HepG2 (cell line): ENCODE measurements around the gene PPRC1. TPM values are rescaled to one million over a fixed set of nuclear protein-coding genes. Genes with fewer than 3 reads are reported as not detected.

Experiments
- ATAC-seq: fragments of 200-7000 bp; cut with Tn5 transposase; 3 replicates; pipeline ENCODE4 v1.9.1; 2020; ENCODE audit warnings: mild to moderate bottlenecking, moderate library complexity
- BruUV-seq: library from RNA; stranded (reverse); fragments of 400-500 nt; replicated peaks from 2 replicates; lab custom pipeline; 2021; lab: Mats Ljungman, UMichigan
- CTCF ChIA-PET: fragments of 300-600 bp; formaldehyde crosslinking; extraction: SDS; loops from one replicate; lab custom pipeline; 2021; ENCODE audit warnings: low total read pairs, inconsistent platforms, low intra/inter-chr PET ratio; lab: Yijun Ruan, JAX
- POLR2A ChIA-PET: fragments of 350-600 bp; sonication (Branson Sonifier 250); formaldehyde crosslinking; loops from one replicate; lab custom pipeline; 2020; ENCODE audit warnings: antibody characterized with exemption, inconsistent platforms; lab: Yijun Ruan, JAX
- DNase-seq: peaks from one replicate; pipeline ENCODE4 v3.0.0-alpha.2; 2015; ENCODE audit warnings: low spot score
- FAIRE-seq: peaks from 3 replicates; lab custom pipeline; 2011; peaks lifted over from hg19 to GRCh38; lab: Jason Lieb, UNC
- H2AFZ ChIP-seq: one replicate; pipeline ENCODE4 v1.6.1; 2011; ENCODE audit warnings: low read length, inconsistent platforms
- H3K27ac ChIP-seq: fragments of 300-600 bp; 3 replicates; pipeline ENCODE4 v1.8.0; 2011; ENCODE audit warnings: mixed run types, mild to moderate bottlenecking, mixed read lengths, low read length, inconsistent platforms; ENCODE audit not compliant: insufficient read depth; ENCODE audit errors: extremely low read length
- H3K27me3 ChIP-seq, 2 experiments: fragments of 200-600 bp in 1 of 2; 2 replicates in 1 of 2; 3 replicates in 1 of 2; pipeline versions ENCODE4 v1.6.0 to v1.8.0; 2011; ENCODE audit warnings: low read length in 2 of 2, mild to moderate bottlenecking in 2 of 2, moderate library complexity in 2 of 2, inconsistent platforms in 1 of 2; ENCODE audit not compliant: insufficient read depth in 2 of 2, control insufficient read depth in 1 of 2
- H3K36me3 ChIP-seq, 2 experiments: fragments of 200-600 bp in 1 of 2; replicated peaks in 1 of 2; 2 replicates in 1 of 2; 3 replicates in 1 of 2; pipeline versions ENCODE4 v1.5.1 to v1.8.0; 2011; ENCODE audit warnings: low read length in 2 of 2, inconsistent platforms in 1 of 2; ENCODE audit not compliant: insufficient read depth in 2 of 2, control insufficient read depth in 1 of 2
- H3K4me1 ChIP-seq: 2 replicates; pipeline ENCODE4 v1.5.1; 2012; ENCODE audit warnings: low read length, inconsistent platforms; ENCODE audit not compliant: insufficient read depth
- H3K4me2 ChIP-seq: 2 replicates; pipeline ENCODE4 v1.6.0; 2011; ENCODE audit warnings: low read depth, low read length, inconsistent platforms
- H3K4me3 ChIP-seq, 3 experiments: fragments of 200-600 bp in 1 of 3; sonication (generic), shearing (Covaris generic) in 1 of 3; replicated peaks in 1 of 3; 2 replicates each; pipeline ENCODE4 v1.5.1; 2011 to 2016; ENCODE audit warnings: low read length in 3 of 3, inconsistent platforms in 2 of 3, low read depth in 2 of 3, mild to moderate bottlenecking in 2 of 3, control low read depth in 1 of 3, mixed read lengths in 1 of 3; ENCODE audit not compliant: insufficient read depth in 1 of 3
- H3K79me2 ChIP-seq: one replicate; pipeline ENCODE4 v1.6.1; 2011; ENCODE audit warnings: low read length, inconsistent platforms; ENCODE audit not compliant: insufficient read depth
- H3K9ac ChIP-seq: 2 replicates; pipeline ENCODE4 v1.6.0; 2011; ENCODE audit warnings: mild to moderate bottlenecking, low read depth, low read length, inconsistent platforms; ENCODE audit not compliant: insufficient read depth
- H3K9me3 ChIP-seq: 2 replicates; pipeline ENCODE4 v1.5.1; 2012; ENCODE audit warnings: mild to moderate bottlenecking, low read length
- H4K20me1 ChIP-seq: 2 replicates; pipeline ENCODE4 v1.6.0; 2011; ENCODE audit warnings: inconsistent platforms, mild to moderate bottlenecking, low read length, moderate library complexity; ENCODE audit not compliant: insufficient read depth
- AGO2 ChIP-seq: fragments of 200-400 bp; formaldehyde crosslinking; optimal IDR thresholded peaks from 2 replicates; pipeline ENCODE3; 2017; ENCODE audit warnings: mild to moderate bottlenecking, low read depth, low read length, moderate library complexity
- ZC3H13 ChIP-seq: sonication (generic); formaldehyde crosslinking; IDR thresholded peaks from 2 replicates; pipeline ENCODE4 v1.8.1; 2023; ENCODE audit warnings: mild to moderate bottlenecking, missing genetic modification reagents, moderate library complexity
- ZNF383 ChIP-seq: sonication (generic); formaldehyde crosslinking; IDR thresholded peaks from 2 replicates; pipeline ENCODE4 v1.4.0; 2020; ENCODE audit warnings: missing genetic modification reagents, mild to moderate bottlenecking, borderline replicate concordance
- ZNF616 ChIP-seq: sonication (generic); formaldehyde crosslinking; IDR thresholded peaks from 2 replicates; pipeline ENCODE4 v1.5.0; 2020; ENCODE audit warnings: low read depth, mild to moderate bottlenecking, missing genetic modification reagents
- WGBS: methylation state at CpG from one replicate; pipeline ENCODE4 v1.1.6; 2017; ENCODE audit warnings: low lambda C conversion rate; 5-methylcytosine and 5-hydroxymethylcytosine counted together
- in situ Hi-C: cut with HindIII; loops from 2 replicates; pipeline ENCODE4 v1.10.0; 2017; ENCODE audit warnings: low pct_unique_long_range_greater_than_20kb; ENCODE audit not compliant: extremely low pct_ligation_motif_present
- intact Hi-C: fragments of 100-400 bp; cut with micrococcal nuclease; formaldehyde crosslinking; loops from one replicate; pipeline ENCODE4 v1.10.0; 2022; ENCODE audit not compliant: unreplicated experiment
- polyA plus RNA-seq, 8 experiments: library from polyadenylated mRNA; depleted of rRNA in 3 of 8; stranded (reverse) in 7 of 8; unstranded in 1 of 8; fragments of >200 nt; fragmentation: Illumina TruSeq in 4 of 8; extraction: Trizol in 4 of 8; gene quantifications; 2 replicates each; pipeline versions ENCODE4 v1.2.1 to v1.2.3, GENCODE V29; 2011 to 2016; ENCODE audit warnings: low read depth in 4 of 8, missing spikeins in 1 of 8, mixed read lengths in 1 of 8; ENCODE audit not compliant: insufficient read depth in 1 of 8
- total RNA-seq, 5 experiments: library from RNA; depleted of rRNA; stranded (reverse); fragments of >200 nt; fragmentation: Illumina TruSeq; extraction: Trizol; gene quantifications; 2 replicates each; pipeline ENCODE4 v1.2.3, GENCODE V29; 2016; ENCODE audit warnings: low read depth in 1 of 5
- TF ChIP-seq, protein P1 (sequence below): sonication (generic); formaldehyde crosslinking; IDR thresholded peaks from 2 replicates; pipeline ENCODE4 v1.4.0; 2020; ENCODE audit warnings: missing genetic modification reagents
- TF ChIP-seq, protein P2 (sequence below): sonication (generic); formaldehyde crosslinking; IDR thresholded peaks from 2 replicates; pipeline ENCODE4 v1.8.0; 2022; ENCODE audit warnings: mild to moderate bottlenecking, missing genetic modification reagents, moderate library complexity

Gene PPRC1
- total and polyA plus RNA-seq, 2 of the 13 experiments (the other 11 are each of a cell fraction or from before 2014, with no cell fraction given) = 18.7 to 24.2 TPM

DNA sequence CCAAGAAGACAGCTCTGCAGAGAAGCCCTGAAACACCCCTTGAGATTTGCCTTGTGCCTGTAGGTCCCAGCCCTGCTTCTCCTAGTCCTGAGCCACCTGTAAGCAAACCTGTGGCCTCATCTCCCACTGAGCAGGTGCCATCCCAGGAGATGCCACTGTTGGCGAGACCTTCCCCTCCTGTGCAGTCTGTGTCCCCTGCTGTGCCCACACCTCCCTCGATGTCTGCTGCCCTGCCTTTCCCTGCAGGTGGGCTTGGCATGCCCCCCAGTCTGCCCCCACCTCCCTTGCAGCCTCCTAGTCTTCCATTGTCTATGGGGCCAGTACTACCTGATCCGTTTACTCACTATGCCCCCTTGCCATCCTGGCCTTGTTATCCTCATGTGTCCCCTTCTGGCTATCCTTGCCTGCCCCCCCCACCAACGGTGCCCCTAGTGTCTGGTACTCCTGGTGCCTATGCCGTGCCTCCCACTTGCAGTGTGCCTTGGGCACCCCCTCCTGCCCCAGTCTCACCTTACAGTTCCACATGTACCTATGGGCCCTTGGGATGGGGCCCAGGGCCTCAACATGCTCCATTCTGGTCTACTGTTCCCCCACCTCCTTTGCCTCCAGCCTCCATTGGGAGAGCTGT, 8.2 kb downstream of the PPRC1 start:
- intact Hi-C loops = no loop called here
- Histone ChIP-seq H3K27me3 (no peaks in the 10 kb centered on the region), H3K4me1 (peaks cover 3% of the 10 kb centered on the region), H3K4me3 (no peak overlapping the region), H3K36me3 (peaks cover 46 to 81% of the 10 kb centered on the region in 2 experiments), H2AFZ (no peak overlapping the region), H3K79me2 (peaks cover 29% of the 10 kb centered on the region), H4K20me1 (peaks cover 28% of the 10 kb centered on the region), H3K9me3 (no peaks in the 10 kb centered on the region), H3K9ac (no peak overlapping the region), H3K27ac (no peak overlapping the region), H3K4me2 (no peak overlapping the region)
- ATAC-seq (peak; percentile 8), DNase-seq (no peak), FAIRE-seq (no peak)
- 92% methylated on average over 5 of the region's 5 CpGs for whole genome bisulfite sequencing
- TF ChIP-seq ZNF616 (CRISPR knock-in tag) = no peak
- TF ChIP-seq, protein P1, sequence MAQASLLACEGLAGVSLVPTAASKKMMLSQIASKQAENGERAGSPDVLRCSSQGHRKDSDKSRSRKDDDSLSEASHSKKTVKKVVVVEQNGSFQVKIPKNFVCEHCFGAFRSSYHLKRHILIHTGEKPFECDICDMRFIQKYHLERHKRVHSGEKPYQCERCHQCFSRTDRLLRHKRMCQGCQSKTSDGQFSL = 0 out of 2 replicates have a peak, but pooled peaks have one; percentile 52
- POLR2A ChIA-PET = interaction anchor here (2.3 kb wide), 1 partner anchor 10 kb away, joined by 11 read pairs; the partner anchor contains the start of gene NOLC1
- CTCF ChIA-PET = no interaction called here
- BruUV-seq = no TSS peak
- in situ Hi-C loops = no loop called here

DNA sequence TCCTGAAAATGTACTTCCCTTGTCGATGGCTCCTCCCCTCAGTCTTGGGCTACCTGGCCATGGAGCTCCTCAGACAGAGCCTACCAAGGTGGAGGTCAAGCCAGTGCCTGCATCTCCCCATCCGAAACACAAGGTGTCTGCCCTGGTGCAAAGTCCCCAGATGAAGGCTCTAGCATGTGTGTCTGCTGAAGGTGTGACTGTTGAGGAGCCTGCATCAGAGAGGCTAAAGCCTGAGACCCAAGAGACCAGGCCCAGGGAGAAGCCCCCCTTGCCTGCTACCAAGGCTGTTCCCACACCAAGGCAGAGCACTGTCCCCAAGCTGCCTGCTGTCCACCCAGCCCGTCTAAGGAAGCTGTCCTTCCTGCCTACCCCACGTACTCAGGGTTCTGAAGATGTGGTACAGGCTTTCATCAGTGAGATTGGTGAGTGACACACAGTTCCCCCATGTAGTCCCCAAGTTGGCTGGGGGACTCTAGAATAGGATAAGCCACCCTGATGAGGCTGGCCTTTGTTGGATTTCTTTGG, 8.8 kb downstream of the PPRC1 start:
- H2AFZ ChIP-seq = no peak overlapping the region
- no peaks in the 10 kb centered on the region for H3K4me1 ChIP-seq
- 100% methylated on average over 3 of the region's 4 CpGs for WGBS
- H4K20me1 ChIP-seq = peaks cover 22% of the 10 kb centered on the region
- peaks cover 51 to 84% of the 10 kb centered on the region in 2 experiments for H3K36me3 ChIP-seq
- intact Hi-C loops (no loop called here), in situ Hi-C loops (no loop called here)
- no peak overlapping the region for H3K4me2 ChIP-seq
- ATAC-seq (peak; percentile 3; the same call in 1 of the 3 replicates), DNase-seq (no peak), FAIRE-seq (no peak)
- BruUV-seq = no TSS peak
- no peaks in the 10 kb centered on the region for H3K9me3 ChIP-seq
- H3K4me3 ChIP-seq = no peak overlapping the region
- ChIA-PET POLR2A (interaction anchor here (2.3 kb wide), 1 partner anchor 9 kb away, joined by 11 read pairs; the partner anchor contains the start of gene NOLC1), CTCF (no interaction called here)
- no peak overlapping the region for H3K9ac ChIP-seq
- no peaks in the 10 kb centered on the region for H3K27me3 ChIP-seq
- no peak overlapping the region for H3K27ac ChIP-seq
- no peak for TF ChIP-seq ZNF383 (CRISPR knock-in tag)
- peak; percentile 73; the same call in 1 of the 2 replicates for TF ChIP-seq ZC3H13 (CRISPR knock-in tag)
- TF ChIP-seq AGO2 = peak; percentile 29
- TF ChIP-seq, protein P2, sequence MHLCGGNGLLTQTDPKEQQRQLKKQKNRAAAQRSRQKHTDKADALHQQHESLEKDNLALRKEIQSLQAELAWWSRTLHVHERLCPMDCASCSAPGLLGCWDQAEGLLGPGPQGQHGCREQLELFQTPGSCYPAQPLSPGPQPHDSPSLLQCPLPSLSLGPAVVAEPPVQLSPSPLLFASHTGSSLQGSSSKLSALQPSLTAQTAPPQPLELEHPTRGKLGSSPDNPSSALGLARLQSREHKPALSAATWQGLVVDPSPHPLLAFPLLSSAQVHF = 0 out of 2 replicates have a peak, but pooled peaks have one; percentile 13
- TF ChIP-seq, all 625 proteins: peak for 3
- H3K79me2 ChIP-seq = peaks cover 23% of the 10 kb centered on the region
